ENCODE results near the gene GMNC. TPM values are rescaled to one million over a fixed set of nuclear protein-coding genes. Genes with fewer than 3 reads are reported as not detected.
"Not testable (repeated sequence)": the region's sequence is repeated elsewhere in the genome, so short reads cannot be mapped to it uniquely, and the experiment has no call there.

GMNC gene
- total RNA-seq = 0.62 TPM

GRCh38 chr3:190862209-190863118, at the start of gene GMNC:
TSS of gene GMNC (minus strand) at chr3:190862694. CDS start at chr3:190862615, 79 bp downstream.
- DNase-seq = peak; percentile 69

- DNase-seq = no peak
These were observed 48.9 kb upstream of the GMNC start for GRCh38 chr3:190911382-190911781.

- DNase-seq = no peak
These were observed 47.4 kb upstream of the GMNC start for GRCh38 chr3:190909908-190910307.

GRCh38 chr3:190903156-190903555, 40.7 kb upstream of the GMNC start:
- DNase-seq = no peak

- no peak for DNase-seq
These were observed 39.8 kb upstream of the GMNC start for GRCh38 chr3:190902292-190902691.

- DNase-seq = no peak
These were observed 30.0 kb upstream of the GMNC start for GRCh38 chr3:190892395-190892902.

GRCh38 chr3:190886945-190887344, 24.5 kb upstream of the GMNC start:
- no peak for DNase-seq

- DNase-seq = peak; percentile 2
These were observed 21.7 kb upstream of the GMNC start for GRCh38 chr3:190883973-190884832.

GRCh38 chr3:190883141-190883540, 20.6 kb upstream of the GMNC start:
- no peak for DNase-seq

- no peak for DNase-seq
These were observed 15.4 kb upstream of the GMNC start for GRCh38 chr3:190877925-190878324.

GRCh38 chr3:190876433-190876832, 13.9 kb upstream of the GMNC start:
- DNase-seq = not testable (repeated sequence)

- not testable (repeated sequence) for DNase-seq
These were observed 12.6 kb upstream of the GMNC start for GRCh38 chr3:190875061-190875460.

GRCh38 chr3:190870127-190870526, 7.6 kb upstream of the GMNC start:
- DNase-seq = no peak

- no peak for DNase-seq
These were observed 4.6 kb upstream of the GMNC start for GRCh38 chr3:190867071-190867470.

GRCh38 chr3:190865828-190866227, 3.3 kb upstream of the GMNC start:
- DNase-seq = no peak

GRCh38 chr3:190865419-190865818, 2.9 kb upstream of the GMNC start:
- DNase-seq = no peak

- DNase-seq = no peak
These were observed 1.5 kb upstream of the GMNC start for GRCh38 chr3:190864002-190864401.

- no peak for DNase-seq
These were observed 598 bp upstream of the GMNC start for GRCh38 chr3:190863119-190863465.

GRCh38 chr3:190860521-190860920, 2.0 kb downstream of the GMNC start:
- no peak for DNase-seq

- DNase-seq = no peak
These were observed 7.3 kb downstream of the GMNC start for GRCh38 chr3:190855151-190855550.

GRCh38 chr3:190854062-190854461, 8.4 kb downstream of the GMNC start:
- no peak for DNase-seq

- no peak for DNase-seq
These were observed 9.0 kb downstream of the GMNC start for GRCh38 chr3:190853464-190853863.

- DNase-seq = no peak
These were observed 12.9 kb downstream of the GMNC start for GRCh38 chr3:190849607-190850006.

Measured in occipital lobe (tissue), 2 donors.